Middle frontal gyrus (tissue), 1 donor: ENCODE results near the gene CNTNAP3.
"Not testable (repeated sequence)": the region's sequence is repeated elsewhere in the genome, so short reads cannot be mapped to it uniquely, and the experiment has no call there.

Experiments used
- DNase-seq: peaks from one replicate; pipeline ENCODE4 v3.0.0-alpha.2; 2015; ENCODE audit warnings: low spot score; ENCODE audit errors: extremely low spot score

CNTNAP3 gene

GRCh38 chr9:39287980-39288379 lies at the start of gene CNTNAP3:
Gene CNTNAP3 (minus strand): TSS chr9:39288167. CDS start chr9:39288064, 103 bp downstream.
- not testable (repeated sequence) for DNase-seq

- not testable (repeated sequence) for DNase-seq
Observed at GRCh38 chr9:39279995-39280394, 8.0 kb downstream of the CNTNAP3 start.

GRCh38 chr9:39242513-39242912 lies 45.5 kb downstream of the CNTNAP3 start:
- not testable (repeated sequence) for DNase-seq

GRCh38 chr9:39232130-39232991 lies 55.6 kb downstream of the CNTNAP3 start:
- DNase-seq: not testable (repeated sequence)

- not testable (repeated sequence) for DNase-seq
Observed at GRCh38 chr9:39215976-39216375, 72.0 kb downstream of the CNTNAP3 start.

GRCh38 chr9:39209773-39210172 lies 78.2 kb downstream of the CNTNAP3 start:
- not testable (repeated sequence) for DNase-seq

GRCh38 chr9:39206643-39207042 lies 81.3 kb downstream of the CNTNAP3 start:
- not testable (repeated sequence) for DNase-seq

- DNase-seq: not testable (repeated sequence)
Observed at GRCh38 chr9:39205842-39206241, 82.1 kb downstream of the CNTNAP3 start.

- DNase-seq: not testable (repeated sequence)
Observed at GRCh38 chr9:39200412-39200811, 87.6 kb downstream of the CNTNAP3 start.

GRCh38 chr9:39198000-39198709 lies 89.8 kb downstream of the CNTNAP3 start:
- DNase-seq: not testable (repeated sequence)

- DNase-seq: not testable (repeated sequence)
Observed at GRCh38 chr9:39171370-39171769, 116.6 kb downstream of the CNTNAP3 start.

- not testable (repeated sequence) for DNase-seq
Observed at GRCh38 chr9:39157714-39158113, 130.3 kb downstream of the CNTNAP3 start.

- not testable (repeated sequence) for DNase-seq
Observed at GRCh38 chr9:39132826-39133552, 155.0 kb downstream of the CNTNAP3 start.

- not testable (repeated sequence) for DNase-seq
Observed at GRCh38 chr9:39121401-39121800, 166.6 kb downstream of the CNTNAP3 start.

- DNase-seq: not testable (repeated sequence)
Observed at GRCh38 chr9:39111746-39112145, 176.2 kb downstream of the CNTNAP3 start.

GRCh38 chr9:39108145-39108544 lies 179.8 kb downstream of the CNTNAP3 start:
- DNase-seq: no peak

GRCh38 chr9:39097208-39097607 lies 190.8 kb downstream of the CNTNAP3 start:
- not testable (repeated sequence) for DNase-seq

GRCh38 chr9:39085311-39085710 lies 202.7 kb downstream of the CNTNAP3 start:
- DNase-seq: not testable (repeated sequence)

GRCh38 chr9:39082574-39082973 lies 205.4 kb downstream of the CNTNAP3 start:
- not testable (repeated sequence) for DNase-seq

- not testable (repeated sequence) for DNase-seq
Observed at GRCh38 chr9:39080081-39080480, 207.9 kb downstream of the CNTNAP3 start.

- not testable (repeated sequence) for DNase-seq
Observed at GRCh38 chr9:39078621-39079256, 209.2 kb downstream of the CNTNAP3 start.
